Measurements from ENCODE around the gene SIX5.

SIX5 gene

DNA sequence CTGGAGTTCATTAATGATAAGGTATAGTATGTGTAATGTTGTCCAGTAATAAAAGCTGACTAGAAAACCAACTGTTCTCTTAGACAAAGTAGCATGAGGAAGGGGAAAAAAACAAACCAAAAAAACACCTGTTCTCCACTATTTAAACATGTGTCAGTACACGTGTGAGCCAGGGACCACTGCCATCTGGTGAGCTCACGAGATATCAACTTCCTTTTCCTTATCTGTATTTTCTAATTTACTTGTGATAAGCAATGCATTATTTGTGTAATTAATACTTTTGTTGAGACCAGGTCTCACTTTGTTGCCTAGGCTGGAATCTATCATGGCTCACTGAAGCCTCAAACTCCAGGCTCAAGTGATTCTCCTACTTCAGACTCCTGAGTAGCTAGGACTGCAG lies 4.3 kb upstream of the SIX5 start:
- no peak for DNase-seq (ENCODE audit: low read depth)

DNA sequence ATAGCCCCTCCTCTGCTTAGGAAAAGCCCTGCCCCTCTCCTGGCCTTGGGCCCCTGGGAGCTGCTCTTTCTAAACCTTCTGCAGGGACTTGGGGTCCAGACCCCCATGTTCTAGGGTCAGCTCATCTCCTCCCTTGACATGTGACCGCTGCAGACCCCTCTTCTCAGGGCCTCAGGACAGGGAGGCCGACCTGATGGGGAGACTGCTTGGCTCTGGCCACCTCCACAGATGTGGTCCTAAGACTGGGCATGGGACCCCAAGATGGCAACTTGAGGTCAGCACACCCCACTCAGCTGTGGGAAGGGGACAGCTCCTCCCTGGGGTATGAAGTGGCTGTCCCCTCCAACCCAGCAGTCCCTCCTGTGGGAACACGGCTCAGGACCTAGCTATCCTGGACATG lies 3.9 kb upstream of the SIX5 start:
- no peak for DNase-seq (ENCODE audit: low read depth)

DNA sequence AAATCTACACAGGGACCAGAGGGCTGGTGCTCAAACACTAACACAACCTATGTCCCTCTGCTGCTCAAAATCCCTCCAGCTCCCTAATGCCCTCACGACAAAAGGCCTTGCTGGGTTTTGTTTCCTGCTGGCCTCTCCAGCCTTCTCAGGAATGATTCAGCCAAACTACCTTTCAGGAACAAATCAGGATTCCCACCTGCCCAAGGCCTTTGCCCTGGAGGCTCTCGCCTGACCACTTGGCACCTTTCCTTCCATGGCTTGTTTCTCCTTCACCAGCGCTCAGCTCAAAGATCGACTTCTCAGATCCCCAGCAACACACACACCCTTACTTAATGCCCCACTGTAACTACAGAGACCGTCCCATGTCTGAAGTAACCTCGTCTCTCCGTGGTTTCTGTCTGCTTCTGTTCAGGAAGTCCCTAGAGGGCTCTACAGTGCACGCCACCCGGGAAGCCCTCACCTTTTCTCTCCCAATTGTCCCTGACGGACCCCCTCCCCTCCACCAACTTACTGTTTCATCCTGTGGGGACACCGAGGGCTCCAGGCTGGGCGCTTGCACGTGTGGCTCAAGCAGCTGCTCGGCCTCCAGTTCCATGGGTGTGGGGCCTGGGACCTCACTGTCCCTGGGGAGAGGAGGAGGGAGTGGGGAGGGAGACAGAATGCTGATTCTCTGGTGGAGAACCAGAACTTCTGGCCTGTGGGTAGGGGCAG lies 3.2 kb upstream of the SIX5 start:
- DNase-seq (ENCODE audit: low read depth) = no peak

DNA sequence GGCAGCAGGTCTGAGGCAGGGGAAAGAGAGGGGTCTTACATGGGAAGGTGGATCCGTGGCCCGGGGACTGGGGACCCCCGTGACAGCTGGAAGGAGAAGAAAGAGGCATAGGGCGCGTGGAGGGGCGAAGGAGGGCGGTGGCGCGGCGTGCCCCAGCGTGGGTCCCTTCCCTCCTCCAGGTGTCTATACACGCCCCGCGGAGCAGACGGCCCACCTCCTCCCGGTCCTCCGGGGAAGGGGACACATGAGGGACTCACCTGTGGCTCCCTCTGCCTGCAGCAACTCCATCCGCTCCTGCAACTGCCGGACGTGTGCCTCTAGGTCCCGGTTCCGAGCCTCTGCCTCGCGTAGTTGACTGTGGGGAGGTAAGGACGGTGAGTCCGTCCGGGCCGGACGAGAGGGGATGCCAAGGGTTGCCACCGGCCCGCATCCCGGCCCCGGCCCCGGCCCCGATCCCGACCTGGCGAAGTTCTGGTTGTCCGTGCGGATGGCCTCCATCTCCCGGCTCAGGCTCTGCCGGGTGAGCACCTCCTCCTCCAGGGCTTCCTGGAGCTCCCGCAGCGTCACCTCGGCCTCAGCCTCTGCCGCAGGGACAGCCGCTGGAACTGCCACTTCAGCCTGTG lies 2.4 kb upstream of the SIX5 start:
- no peak for DNase-seq (ENCODE audit: low read depth)

DNA sequence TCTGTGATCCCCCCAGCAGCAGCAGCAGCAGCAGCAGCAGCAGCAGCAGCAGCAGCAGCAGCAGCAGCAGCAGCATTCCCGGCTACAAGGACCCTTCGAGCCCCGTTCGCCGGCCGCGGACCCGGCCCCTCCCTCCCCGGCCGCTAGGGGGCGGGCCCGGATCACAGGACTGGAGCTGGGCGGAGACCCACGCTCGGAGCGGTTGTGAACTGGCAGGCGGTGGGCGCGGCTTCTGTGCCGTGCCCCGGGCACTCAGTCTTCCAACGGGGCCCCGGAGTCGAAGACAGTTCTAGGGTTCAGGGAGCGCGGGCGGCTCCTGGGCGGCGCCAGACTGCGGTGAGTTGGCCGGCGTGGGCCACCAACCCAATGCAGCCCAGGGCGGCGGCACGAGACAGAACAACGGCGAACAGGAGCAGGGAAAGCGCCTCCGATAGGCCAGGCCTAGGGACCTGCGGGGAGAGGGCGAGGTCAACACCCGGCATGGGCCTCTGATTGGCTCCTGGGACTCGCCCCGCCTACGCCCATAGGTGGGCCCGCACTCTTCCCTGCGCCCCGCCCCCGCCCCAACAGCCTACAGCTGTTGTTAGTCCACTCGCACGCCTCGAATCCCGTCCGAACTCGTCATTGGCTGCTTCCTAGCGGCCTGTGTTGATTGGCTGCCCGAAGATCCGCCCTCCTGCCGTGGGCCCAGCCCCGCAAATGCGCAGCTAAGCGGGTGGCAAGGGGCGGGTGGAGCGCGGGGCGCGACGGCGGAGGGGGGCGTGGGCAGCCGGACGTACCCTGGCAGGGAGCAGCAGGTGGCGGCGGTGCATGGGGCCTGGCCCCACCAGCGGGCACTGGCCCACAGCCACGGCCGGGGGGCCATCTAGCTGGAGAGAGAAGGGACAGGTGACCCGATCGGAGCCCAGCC lies 1.4 kb upstream of the SIX5 start:
- DNase-seq (ENCODE audit: low read depth) = peak; percentile 79

DNA sequence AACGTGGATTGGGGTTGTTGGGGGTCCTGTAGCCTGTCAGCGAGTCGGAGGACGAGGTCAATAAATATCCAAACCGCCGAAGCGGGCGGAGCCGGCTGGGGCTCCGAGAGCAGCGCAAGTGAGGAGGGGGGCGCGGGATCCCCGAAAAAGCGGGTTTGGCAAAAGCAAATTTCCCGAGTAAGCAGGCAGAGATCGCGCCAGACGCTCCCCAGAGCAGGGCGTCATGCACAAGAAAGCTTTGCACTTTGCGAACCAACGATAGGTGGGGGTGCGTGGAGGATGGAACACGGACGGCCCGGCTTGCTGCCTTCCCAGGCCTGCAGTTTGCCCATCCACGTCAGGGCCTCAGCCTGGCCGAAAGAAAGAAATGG lies 754 bp upstream of the SIX5 start:
- peak; percentile 50 for DNase-seq (ENCODE audit: low read depth)

DNA sequence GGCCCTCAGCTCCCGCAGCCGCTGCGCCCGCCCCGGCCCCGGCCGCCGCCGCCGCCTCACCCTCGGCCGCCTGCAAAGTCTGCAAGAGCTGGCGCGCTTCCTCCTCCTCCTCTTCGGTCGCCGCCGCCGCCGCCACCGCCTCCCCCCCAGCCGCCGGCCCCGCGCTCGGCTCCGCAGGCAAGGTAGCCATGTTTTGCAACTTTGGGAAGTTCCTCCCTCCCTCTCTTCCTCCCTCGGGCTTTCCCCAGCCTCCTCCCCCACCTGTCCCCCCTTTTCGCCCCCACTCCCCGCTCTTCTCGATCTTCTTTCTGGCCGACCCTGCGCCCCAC lies 433 bp downstream of the SIX5 start:
- DNase-seq (ENCODE audit: low read depth) = peak; percentile 23

- no peak for DNase-seq (ENCODE audit: low read depth)
Measured at GRCh38 chr19:45767881-45768654, 984 bp downstream of the SIX5 start.

DNA sequence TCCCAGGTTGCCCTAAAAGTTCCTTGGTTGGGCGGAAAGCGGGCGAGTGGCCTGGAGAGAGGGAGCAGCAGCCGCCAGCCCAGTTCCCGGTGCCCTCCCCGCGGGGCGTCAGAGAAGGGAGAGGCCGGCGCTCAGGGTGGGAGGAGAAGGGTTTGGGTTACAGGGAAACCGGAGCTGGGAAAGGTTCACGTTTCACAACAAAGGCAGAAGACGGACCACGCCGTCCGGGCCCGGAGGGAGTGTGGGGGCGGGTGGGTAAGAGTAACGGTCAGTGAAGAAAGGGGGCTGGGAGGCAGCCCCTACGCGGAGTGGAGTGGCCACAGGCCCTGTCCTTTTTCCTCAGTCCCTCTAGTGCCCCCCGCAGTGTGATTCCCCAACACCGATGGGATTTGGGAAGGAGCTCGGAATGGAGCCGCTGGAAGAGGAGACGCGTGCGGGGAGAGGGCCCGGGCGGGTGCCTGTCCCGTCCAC lies 1.6 kb downstream of the SIX5 start:
- DNase-seq (ENCODE audit: low read depth) = no peak

- no peak for DNase-seq (ENCODE audit: low read depth)
Measured at GRCh38 chr19:45766869-45767346, 2.1 kb downstream of the SIX5 start.

- no peak for DNase-seq (ENCODE audit: low read depth)
Measured at GRCh38 chr19:45766296-45766868, 2.7 kb downstream of the SIX5 start.

- no peak for DNase-seq (ENCODE audit: low read depth)
Measured at GRCh38 chr19:45765702-45766295, 3.3 kb downstream of the SIX5 start.

- DNase-seq (ENCODE audit: low read depth) = no peak
Measured at GRCh38 chr19:45764945-45765701, 3.9 kb downstream of the SIX5 start.

DNA sequence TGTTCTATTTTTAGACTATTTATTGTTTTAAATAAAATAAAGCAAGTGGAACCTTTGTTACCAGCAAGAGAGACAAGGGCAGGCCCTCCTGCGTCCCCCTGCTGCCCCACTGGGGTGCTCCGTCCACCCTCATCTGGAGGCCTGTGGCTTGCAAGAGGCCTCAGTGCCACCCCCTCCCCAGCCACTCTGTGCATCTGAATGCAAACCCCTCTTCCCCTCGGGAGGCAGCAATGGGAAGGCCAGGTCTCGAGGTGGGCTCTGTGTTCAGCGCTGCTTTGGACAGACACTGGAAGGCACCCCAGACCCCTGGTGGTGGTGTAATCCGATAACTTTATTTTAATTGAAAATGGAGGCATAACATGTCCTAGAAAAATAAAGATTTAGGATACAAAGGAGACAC lies 4.6 kb downstream of the SIX5 start:
- DNase-seq (ENCODE audit: low read depth) = no peak

GRCh38 chr19:45763691-45764294 lies 5.3 kb downstream of the SIX5 start:
- no peak for DNase-seq (ENCODE audit: low read depth)

DNA sequence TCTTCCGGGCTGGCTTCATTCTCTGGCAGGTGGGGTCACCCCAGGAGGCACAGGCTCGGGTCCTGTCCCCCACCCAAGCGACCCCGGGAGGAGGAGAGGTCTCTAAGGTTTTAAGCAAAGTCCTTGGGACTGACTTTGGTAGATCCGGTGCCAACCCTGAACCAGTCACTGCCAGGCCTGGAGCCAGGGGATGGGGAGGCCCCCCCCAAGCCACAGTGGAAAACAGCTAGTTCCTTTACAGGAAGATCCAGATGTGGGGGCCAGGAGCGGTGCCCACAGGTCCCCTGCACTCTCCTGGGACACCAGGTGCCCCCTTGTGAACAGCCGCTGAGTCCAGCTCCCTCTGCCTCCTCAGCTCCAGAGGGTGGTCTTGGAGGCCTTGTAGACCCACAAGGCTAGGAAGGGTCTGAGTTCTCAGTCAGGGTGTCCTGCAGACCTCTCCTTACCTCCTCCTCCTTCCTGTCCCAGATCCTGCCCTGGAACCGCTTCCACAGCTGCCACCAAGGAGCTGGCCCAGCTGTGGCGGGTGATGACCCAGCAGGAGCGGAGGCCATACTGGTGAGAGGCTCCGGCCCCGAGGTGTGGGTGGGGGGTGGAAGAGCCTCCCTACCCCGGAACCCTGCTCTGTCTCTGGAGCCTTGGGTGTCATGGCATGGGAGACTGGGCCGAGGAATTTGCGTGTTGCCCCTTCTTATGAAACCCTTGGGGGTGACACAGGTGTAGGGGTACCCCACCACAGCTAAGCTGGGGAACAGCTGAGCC lies 6.0 kb downstream of the SIX5 start:
- DNase-seq (ENCODE audit: low read depth) = no peak

GRCh38 chr19:45761714-45762113 lies 7.3 kb downstream of the SIX5 start:
- DNase-seq (ENCODE audit: low read depth) = no peak

- DNase-seq (ENCODE audit: low read depth) = no peak
Measured at GRCh38 chr19:45758921-45759320, 10.1 kb downstream of the SIX5 start.

DNA sequence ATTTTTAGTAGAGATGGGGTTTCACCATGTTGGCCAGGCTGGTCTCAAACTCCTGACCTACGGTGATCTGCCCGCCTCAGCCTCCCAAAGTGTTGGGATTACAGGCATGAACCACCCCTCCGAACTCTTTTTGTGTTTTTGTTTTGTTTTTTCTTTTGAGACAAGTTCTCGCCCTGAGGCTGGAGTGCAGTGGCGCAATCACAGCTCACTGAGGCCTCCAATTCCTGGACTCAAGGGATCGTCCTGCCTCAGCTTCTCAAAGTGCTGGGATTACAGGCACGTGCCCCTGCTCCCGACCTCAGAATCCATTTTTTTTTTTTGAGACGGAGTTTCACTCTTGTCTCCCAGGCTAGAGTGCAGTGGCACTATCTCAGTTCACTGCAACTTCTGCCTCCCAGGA lies 11.4 kb downstream of the SIX5 start:
- DNase-seq (ENCODE audit: low read depth) = no peak
